Ammon's horn (tissue), 1 donor: ENCODE data around the gene ZDHHC1.
"Not testable (repeated sequence)": the region's sequence is repeated elsewhere in the genome, so short reads cannot be mapped to it uniquely, and the experiment has no call there.

Experiments used
- DNase-seq: peaks from one replicate; pipeline ENCODE4 v3.0.0-alpha.2; 2016; ENCODE audit warnings: low spot score

Gene ZDHHC1

DNA sequence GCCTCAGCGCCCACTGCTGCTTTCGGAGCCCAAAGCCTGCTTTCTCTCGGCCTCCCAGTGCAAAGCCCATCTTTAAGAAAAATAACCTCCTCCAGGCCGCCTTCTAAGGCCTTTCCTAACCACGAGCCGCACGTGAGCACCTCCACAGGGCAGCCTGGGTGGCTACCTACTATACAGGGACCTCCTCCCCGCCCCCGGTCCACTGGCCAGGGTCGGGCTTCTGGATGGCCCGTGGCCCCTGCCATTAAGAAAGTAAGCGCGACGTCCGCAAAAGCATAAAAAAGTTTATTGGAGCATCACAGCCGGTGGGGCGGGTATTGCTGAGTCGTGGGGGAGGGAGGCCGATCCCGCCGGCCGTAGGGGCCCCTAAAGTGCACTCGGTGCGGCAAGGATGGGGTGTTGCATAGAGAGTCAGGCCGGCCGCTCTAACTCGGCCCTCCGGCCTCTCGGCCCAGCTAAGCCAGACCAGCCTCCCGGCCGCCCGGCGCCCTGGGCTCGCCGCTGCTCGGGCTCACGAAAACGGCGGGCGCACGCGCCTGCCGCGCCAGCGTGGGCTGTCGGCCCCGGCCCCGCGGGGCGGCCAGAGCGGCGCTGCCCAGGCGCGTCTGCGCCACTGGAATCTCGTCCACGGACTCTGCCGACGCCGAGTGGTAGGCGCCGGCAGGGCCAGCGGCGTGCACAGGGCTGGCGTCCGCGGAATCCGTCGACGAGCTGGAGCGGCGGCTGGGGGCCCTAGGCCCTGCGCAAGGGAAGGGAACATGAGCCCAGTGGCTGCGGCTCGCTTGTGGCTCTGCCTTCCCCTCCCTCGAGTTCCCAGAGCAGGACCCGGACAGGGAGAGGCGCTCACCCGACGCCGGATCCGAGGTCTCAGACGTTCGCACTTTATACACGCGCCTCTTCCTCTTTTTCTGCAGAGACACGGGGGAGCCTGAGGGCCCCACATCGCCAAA lies 21.8 kb downstream of the ZDHHC1 start:
- DNase-seq: no peak

DNA sequence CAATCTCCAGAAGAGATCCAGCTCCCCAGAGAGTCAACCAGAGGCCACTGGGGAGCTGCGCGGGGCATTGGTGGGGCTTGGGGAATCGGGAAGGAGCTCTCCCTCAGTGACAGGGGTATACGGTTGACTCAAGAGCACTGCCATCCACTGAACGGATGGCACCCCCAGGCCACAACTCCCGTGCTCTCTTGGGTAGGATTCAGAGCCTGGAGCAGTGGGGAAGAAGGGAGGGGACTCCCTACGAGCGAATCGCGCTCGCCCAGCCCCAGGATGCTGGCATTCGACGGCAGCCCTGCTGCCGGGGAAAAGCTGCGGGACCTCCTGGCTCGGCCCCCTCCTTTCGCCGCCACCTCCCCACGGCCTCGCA lies 22.5 kb downstream of the ZDHHC1 start:
- DNase-seq: no peak

DNA sequence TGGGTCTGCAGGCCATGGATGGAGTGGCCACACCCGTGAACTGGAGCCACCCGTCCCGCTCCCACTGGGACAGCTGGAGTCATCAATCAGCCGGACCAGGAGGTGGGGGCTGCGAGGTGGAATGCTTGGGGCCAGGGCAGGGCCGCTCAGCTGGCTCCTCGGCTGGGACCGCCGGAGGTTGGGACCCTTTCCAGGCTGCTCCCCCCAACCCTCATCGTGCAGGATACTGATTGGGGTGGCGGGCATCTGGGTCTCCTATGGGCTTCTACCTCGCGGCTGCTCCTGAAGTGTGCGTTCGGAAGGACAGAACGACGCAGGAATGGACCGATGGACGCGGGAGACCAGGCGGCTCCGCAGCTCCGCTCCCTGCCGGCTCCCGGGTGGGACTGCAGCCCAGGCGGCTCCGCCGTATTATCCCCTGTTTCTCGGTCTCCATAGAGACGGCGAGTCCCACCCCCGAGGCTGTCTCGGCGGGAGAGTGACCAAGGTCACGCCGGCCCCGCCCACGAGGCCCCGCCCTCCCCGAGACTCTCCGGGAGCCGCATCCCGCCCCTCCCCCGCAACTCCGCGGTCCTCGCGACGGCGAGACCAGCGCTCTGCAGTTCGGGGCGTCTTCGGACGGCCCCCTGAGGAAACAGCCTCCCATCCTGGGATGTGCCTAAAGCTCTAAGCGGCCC lies 23.0 kb downstream of the ZDHHC1 start, which contains the start of gene TPPP3:
Gene TPPP3, minus strand, starts transcription at position 388 of the 677 bp plus-strand sequence. CDS start 2,387 bp downstream, outside the sequence.
- peak; percentile 87 for DNase-seq

DNA sequence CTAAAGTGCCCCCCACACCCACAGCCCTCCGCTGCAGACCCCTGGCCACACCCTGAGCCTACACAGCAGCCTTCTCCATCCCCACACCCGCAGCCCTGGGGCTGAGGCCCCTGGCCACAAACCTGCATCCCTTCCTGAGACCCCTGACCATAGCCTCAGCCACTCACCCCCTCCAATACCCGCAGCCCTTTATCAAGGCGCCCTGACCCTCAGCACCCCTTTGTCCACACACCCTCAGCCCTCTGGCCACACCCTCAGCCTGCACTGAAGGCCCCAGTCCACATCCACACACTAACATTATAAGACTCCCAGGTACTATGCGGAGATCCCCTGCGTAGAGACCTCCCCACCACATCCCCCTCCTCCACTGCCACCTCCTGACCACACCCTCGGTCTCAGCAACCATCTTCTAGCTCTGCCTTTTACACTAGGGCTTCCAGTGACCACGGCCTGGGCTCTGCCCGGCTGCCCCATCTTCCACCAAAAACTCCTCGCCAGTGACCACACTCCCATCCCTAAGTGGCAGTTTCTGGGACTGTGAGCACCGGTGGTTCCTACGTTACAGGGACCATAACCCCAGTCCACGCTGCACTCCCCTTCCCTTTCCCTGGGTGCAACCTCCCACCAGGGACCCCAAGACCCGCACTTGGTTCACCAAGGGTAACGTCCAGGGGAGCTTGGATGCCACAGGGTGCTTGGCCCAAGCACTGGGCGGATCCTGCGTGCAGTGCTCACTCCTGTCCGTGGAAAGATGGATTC lies 23.8 kb downstream of the ZDHHC1 start:
- no peak for DNase-seq

DNA sequence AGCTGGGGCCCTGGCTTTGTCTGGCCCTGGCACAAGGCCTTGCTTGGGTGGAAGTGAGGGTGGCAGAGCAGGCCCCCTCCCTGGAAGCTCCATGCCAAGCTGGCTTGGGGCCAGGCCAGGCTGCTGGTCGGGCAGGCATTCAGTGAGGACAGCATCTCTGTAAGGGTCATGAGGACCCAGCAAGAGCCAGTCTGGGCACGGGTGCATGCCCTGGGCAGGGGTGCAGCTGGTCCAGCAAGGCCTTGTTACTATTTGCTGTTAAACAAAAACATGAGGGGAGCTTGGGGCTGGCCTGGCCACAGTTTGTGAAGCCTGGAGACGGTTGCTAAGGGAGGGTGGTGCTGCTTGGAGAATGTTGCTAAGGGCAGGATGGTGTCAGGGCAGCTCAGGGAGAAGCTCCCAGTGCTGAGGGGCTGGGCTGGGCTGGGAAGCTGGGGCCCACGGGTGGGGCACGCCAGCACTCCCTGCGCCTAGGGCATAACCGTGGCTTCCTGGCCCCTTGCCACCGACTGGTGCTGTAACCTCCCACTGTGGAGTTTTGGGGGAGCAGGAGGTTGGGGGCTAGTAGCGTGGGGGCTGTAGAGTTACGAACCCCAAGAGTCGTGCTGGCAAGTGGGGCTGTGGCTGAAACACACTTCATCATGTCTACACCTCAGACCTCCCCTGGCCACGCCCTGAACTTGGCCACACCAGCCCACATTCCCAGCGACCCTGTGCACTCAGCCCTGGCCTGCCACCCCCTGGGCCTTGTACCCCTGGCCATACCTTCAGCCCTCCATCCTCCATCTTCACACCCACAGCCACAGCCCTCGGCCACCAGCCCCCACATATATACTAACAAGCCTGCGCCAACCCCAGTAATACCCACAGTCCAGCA lies 24.6 kb downstream of the ZDHHC1 start:
- peak; percentile 97 for DNase-seq

DNA sequence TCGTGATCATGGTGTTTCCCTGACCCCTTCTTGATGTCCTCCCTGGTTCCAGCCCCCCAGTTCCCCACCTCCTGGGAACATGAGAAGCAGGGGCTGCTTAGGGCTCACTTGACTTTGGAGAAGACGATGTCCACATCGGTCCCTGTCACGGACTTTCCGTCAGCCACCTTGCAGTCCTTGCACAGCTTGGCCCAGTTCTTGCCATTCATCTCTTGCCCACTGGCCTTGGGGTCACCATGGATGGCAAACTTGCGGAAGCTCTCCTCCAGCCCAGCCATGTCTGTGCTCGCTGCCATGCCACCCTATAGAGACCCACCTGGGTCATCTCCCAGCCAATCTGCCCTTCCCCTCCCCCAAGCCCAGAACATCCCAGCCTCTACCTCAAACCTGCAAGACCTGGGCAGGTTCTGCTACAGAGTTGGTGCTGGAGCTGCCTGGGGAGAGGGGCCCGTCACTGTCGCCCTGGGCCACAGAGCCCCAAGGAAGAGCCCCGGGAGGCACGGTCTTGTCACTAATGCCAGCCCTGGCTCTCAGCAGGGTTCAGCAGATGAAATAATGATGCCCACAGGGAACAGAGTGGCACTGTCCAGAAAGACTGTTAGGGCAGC lies 25.4 kb downstream of the ZDHHC1 start:
- peak; percentile 41 for DNase-seq

DNA sequence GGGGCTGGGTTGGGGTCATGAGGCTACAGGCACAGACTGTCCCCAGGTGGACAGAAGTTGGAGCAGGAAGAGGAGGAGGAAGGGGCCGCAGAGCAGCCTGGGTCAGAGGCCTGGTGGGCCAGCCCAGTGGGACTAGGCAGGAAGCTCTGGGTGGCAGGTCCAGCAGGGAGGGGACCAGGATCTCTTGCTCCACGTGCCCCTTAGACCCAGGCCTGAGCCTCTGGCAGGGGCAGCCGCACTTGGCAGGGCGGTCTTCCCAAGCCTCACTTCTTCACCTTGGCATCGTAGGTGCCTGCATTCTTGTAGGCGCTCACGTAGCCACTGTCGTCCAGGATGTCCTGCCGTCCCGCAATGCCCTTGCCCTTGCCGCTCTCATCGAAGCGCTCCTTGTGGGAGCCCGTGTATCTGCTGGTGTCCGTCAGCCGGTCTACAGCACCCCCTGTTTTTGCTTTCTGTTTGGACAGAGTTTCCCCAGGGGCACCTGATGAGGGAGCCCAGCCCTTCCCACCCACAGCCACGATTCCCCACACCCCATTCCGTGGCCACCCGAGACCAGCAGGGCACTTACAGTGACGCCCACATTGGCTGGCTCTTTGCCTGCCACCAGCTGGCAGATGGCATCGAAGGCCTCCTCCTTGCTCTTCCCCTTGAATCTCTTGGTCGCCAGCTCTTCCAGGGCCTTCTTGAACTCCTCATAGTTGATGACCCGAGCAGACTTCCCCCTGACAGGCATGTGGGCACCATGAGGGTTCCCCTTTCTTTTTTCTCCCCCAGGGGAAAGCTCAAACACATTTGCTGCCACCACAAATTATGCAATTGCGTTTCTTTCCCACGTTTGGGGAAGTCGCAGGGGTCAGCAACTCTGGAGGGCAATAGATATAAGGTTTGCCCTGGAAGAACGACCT lies 26.1 kb downstream of the ZDHHC1 start:
- DNase-seq: peak; percentile 83

DNA sequence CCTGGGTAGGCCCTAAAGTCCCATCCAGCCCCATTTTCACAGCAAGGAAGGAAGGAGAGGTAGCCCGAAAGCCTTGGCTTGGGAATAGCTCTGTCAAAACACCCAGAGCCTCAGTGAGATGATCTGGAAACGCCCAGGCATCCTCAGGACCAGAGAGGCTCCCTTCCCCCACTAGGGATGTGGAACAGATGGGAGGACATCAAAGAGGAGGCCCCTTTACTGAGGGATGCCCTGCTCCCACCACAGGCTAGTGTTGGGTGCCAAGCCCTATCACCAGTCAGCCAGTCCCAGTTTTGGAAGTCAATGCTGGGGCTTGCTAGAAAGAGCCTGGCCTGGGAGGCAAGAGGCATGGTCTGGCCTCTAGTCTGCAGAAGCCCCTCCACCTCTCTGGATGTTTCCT lies 27.7 kb downstream of the ZDHHC1 start:
- DNase-seq: no peak

DNA sequence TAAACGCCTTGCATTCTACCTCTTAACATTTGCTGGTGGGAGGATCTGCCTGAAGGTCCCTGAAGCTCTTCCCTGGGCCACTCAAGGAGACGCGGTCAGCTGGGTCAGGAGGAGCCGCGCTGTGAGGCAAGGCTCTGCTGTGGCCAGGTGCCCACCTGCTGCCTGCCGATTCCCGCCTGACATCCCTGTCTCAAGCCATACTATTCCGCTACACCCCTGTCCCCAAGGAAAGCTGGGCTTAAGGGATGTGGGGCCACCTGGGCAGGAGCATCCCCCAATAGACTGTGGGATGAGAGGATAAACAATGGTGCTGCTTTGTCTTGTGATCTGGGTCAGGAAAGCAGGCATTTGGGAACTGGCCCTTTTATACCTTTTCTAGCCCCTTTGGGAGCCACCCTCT lies 28.1 kb downstream of the ZDHHC1 start:
- DNase-seq: no peak

DNA sequence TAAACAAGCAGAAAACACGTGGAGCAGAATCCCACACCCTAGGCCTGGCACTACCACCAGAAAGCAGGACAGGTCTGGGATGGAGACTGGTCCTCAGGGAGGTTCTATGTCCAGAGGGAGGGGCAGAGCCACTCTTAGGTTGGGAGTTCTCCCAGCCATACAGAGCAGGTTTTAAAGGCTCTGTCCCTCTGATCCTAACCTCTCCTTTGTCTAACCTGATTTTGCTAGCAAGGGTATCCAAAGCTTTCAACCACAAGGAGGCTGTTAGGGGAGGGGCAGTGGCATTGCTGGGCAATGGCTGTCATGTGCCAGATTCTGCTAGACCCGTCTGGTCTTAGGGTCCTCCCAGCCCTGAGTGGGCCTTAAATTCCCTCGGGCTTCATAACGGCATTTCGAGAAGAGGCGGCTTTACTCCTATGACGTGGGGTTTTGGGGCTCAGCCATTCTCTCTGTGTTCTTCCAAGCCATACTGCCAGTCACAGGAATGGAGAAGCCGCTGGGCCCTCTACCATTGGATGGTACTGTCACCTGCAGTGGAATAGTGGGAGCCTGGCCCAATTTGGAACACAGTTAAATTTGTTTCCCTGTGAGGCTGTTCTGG lies 28.7 kb downstream of the ZDHHC1 start:
- no peak for DNase-seq

DNA sequence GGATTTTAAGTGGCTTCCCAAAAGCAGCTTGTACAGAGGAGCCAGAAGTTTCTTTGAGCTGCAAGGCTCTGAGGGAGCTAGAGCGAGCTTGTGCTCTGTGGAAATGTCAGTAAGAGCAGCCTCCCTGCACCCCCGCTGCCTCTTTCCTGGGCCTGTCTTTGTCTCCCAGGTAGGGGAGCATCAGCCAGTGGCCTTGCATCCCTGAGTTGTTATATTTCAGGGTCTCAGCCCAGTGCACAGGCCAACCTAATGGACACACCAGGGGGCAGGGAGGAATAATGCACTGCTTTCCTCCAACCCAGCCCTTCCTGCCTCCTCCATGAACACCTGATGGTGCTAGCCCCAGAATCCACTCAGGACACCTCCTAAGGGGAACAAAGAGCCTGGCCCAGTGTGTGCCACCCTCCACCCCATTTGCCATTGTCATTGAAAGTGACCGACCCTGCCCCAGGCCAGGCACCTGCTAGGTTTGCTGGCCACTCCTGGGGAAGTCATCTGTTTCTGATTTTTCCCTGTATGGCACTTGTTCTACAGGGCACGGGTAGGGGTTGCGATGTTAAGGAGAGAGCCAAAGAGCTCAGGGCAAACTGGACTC lies 29.3 kb downstream of the ZDHHC1 start:
- no peak for DNase-seq

DNA sequence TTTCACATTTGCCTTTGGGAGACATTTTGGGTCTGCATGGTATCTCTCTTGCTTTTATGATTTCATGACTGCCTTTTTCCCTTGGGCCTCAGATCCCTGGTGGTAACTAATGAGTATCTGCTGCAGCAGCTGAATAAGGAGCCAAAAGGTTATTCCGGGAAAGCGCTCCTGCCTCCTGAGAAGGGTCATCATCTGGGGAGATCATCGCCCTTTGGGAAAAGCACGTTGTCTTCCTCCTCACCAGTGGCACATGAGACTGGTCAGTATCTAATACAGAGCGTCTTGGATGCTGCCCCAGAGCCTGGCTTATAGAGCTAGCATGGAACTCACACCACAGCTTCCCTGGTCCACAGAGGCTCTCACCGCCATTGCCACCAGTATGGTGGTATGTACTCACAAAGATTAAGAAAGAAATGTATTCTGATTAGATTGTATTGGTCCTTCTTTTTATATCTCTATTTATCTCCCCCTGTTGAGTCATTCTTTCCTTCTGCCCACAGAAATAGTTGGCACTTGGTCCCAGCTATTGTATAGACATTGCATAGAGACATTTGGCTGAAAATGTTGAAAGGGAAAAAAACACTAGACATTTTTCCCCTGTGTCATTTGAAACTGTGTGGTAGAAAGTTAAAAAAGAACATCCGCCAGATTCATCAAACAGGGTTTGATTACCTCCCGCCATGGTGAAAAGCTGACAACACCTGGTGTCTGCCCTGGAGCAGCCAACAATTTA lies 31.3 kb downstream of the ZDHHC1 start:
- no peak for DNase-seq

DNA sequence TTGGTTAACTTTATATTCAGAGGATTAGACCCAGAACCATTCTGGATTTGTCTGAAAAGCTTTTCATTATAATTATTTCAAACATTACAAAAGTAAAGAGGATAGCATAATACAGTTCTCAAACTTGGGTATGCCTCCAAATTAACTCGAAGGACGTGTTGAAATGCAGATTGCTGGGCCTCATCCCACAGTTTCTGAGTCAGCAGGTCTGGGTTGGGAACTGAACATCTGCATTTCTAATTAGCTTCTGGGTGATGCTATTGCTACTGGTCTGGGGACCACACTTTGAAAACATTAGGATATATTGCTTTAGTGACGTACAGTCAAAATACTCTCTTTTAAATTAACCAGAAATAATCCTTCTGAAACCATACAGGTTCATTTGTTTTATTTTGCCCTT lies 33.0 kb downstream of the ZDHHC1 start:
- no peak for DNase-seq

DNA sequence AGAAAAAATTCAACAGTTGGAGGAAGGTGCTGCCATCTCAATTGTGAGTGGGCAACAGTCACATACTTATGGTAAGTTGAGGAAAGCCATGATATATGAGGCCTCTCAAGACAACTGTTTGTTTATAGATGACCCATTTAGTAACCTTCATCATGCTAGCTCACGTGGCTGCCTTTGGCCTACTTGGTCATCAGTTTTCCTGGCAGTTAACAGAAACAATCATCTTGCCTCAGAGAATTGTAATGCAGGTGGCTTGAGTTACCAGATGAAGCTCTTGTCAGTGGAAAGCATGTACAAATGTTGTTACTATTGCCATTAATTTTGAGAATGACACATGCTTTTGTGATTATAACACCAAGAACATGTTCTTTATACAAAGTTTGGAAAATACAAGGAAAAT lies 37.6 kb downstream of the ZDHHC1 start:
- no peak for DNase-seq

DNA sequence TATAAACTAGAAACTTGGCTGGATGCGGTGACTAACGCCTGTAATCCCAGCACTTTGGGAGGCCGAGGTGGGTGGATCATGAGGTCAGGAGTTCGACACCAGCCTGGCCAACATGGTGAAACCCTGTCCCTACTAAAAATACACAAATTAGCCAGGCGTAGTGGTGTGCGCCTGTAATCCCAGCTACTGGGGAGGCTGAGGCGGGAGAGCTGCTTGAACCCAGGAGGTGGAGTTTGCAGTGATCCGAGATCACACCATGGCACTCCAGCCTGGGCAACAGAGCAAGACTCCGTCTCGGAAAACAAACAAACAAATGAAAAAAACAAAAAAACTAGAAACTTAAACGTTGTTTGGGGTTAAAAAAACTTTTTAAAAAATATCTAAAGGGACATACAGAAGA lies 40.3 kb downstream of the ZDHHC1 start:
- DNase-seq: not testable (repeated sequence)

DNA sequence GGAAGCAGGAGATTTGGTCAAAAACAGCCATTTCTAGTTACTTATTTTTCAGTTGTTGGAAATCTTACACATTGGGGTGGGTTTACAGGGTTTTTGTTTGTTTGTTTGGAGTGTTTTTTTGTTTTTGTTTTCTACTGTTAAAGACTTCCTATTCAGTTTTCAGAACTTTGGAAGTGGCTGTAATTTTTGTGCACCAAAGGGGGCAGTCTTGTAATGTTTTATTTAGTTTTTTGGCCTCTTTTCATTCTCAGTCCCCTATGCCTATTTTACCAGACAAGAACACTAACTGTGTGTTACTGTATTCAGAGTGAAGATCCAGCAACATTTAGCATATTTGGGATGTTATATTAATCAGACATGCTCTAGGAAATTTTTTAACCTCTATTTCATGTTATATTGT lies 43.6 kb downstream of the ZDHHC1 start:
- peak; percentile 51 for DNase-seq

DNA sequence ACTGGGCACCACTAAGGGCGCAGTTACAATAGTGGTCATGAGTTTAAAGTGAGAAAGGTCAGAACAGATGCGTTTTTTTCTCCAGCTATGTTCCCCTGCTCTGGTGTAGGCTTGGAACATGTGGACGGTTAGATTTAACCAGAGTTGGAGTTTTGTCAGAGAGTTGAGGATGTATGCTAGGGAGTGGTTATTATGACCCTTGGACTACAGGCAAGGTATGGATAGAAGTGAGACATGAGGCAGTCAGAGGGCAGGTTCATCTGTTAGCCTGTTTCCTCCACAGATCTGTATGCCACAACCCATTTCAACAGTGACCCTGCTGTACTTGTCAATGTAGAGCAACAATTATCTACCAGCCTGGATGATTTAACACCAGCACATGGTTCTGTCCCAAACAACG lies 45.6 kb downstream of the ZDHHC1 start:
- DNase-seq: no peak

DNA sequence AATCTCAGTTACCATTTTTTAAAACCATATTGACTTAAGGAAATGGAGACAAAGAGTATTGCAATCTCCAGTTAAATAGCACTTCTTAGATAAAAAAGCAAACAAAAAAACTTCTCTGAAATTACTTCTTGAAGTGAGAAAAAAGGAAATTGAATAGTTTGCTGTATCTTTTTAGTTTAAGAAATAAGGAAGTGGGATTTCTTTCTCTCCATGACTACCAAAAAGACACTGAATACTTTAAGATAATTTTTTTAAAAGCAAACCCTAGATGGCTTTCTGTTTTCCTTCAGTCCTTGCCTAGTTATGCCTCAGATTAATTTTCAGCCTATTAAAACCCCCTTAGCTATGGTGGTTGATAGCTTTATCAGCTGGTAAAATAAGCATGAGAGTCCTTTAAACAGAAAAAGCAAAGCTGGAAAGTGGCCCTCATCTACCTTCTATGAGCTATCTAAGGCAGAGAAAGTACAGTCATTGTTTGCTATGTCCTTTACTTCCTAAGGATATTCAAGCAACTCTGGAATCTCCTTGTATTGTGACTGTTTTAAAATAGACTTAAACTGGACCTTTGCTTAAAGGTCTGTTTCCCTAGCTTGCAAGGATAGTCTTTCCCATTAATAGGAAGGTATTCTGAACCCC lies 51.6 kb downstream of the ZDHHC1 start:
- no peak for DNase-seq
